IPS-NIHi7 (cell line): ENCODE data around the gene INO80C.

Experiments used
- DNase-seq: peaks from one replicate; pipeline ENCODE4 v3.0.0; 2012; ENCODE audit warnings: mixed read lengths; ENCODE audit errors: extremely low spot score

The INO80C gene

GRCh38 chr18:35430721-35431373, 66.9 kb downstream of the INO80C start:
- no peak for DNase-seq

DNA sequence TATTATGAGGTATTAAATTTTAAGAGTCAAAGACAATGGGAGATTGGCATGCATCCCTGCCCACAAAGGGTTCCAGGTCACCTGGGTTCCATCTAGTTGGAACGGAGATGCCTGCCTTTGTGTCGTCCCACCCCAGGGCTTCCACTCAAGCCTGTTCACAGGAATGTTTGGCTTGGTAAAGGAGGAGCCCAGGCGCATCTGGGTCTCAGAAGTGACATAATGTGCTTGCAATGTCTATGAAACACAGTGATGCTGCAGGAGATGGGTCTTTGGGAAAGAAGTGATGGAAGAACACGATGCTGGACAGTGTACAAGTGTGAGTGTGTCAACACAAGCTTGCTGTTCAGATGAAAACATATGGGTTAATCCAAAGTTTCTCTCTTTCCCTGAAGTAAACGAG, 71.0 kb downstream of the INO80C start:
- no peak for DNase-seq

DNA sequence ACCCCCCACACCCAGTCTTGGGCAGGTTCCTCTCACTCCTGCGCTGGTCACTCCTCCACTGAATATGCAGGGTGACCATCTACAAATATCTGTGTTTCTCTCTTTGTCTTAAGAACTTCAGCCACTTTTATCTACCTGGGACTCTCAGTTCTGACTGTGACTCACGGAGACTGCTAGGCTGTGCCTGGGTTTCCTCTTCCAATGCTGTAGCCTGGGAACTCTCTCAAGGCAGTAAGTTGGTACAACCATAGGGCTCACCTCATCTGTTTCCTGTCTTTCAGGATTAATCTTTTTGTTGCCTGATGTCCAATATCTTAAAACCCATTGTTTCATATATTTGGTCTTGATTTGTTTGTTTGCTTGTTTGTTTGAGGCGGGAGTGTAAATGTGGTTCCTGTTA, 73.4 kb downstream of the INO80C start:
- DNase-seq: no peak

GRCh38 chr18:35422237-35422636, 75.5 kb downstream of the INO80C start:
- no peak for DNase-seq

DNA sequence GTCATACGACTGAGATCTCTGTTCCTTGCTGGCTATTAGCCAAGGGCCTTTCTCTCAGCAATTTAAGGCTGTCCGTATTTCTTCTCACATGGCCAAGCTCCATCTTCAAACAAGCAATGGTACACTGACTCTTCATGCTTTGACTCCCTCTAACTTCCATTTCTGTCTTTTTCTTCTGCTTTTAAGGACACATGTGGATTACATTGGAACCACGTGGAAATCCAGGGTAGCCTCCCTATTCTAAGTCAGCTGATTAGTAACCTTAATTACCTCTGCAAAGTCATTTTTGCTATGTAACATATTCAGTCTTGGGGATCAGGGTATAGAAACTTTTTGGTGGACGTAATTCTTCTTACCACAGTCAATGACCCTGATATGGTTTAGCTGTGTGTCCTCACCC, 79.2 kb downstream of the INO80C start:
- no peak for DNase-seq
